NOMO-1 treated with dmso at 0.1 percent for 144 hours (cell line): ENCODE measurements around the gene STAB1.

Experiments
- DNase-seq: peaks from one replicate; lab custom pipeline; 2025; ENCODE audit not compliant: unreplicated experiment; lab: John Stamatoyannopoulos, UW

The STAB1 gene

GRCh38 chr3:52561028-52561747, 66.0 kb downstream of the STAB1 start:
- no peak for DNase-seq

GRCh38 chr3:52563984-52564383, 68.8 kb downstream of the STAB1 start:
- DNase-seq, result no peak

DNA sequence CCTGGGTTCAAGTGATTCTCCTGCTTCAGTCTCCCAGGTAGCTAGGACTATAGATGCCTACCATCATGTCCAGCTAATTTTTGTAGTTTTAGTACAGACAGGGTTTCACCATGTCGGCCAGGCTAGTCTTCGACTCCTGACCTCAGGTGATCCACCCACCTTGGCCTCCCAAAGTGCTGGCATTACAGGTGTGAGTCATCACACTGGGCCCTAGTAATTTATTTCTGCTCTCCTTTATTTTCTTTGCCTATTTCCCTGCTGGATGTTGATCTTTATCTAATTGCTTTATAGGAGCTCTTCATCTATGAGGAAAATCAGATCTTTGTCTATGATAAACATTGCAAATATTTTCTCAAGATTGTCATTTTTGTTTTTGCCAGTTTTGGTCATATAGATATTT, 72.9 kb downstream of the STAB1 start:
- no peak for DNase-seq

DNA sequence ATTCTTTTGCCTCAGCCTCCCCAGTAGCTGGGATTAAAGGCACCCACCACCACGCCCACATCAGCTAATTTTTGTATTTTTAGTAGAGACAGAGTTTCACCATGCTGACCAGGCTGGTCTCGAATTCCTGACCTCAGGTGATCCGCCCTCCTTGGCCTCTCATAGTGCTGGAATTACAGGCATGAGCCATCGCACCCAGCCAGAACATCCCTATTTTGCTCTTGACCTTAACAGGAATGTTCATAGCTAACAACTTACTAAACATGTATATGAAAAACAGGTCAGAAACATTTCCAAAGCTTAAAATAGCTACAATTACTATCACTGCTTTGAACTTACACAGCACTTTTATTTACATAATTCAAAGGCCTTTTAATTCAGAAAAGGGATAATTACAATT, 74.9 kb downstream of the STAB1 start:
- DNase-seq, result no peak

DNA sequence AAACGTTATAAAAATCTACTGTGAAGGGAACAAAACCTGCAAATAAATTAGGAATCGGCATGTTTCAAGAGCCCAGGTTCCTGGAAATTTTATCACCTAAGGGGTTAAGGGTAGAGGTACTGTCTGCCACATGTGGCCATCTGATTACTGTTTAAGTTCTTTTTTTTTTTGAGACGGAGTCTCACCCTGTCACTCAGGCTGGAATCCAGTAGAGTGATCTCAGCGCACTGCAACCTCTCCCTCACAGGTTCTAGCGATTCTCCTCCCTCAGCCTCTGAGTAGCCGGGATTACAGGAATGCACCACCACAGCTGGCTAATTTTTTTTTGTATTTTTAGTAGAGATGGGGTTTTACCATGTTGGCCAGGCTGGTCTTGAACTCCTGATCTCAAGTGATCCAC, 77.1 kb downstream of the STAB1 start:
- DNase-seq, result no peak
